HFFc6 (cell line): Measurements from ENCODE around the gene MYO15A. TPM values are rescaled to one million over a fixed set of nuclear protein-coding genes. Genes with fewer than 3 reads are reported as not detected.
A peak's percentile ranks its signal among the peaks of the same experiment; 100 is the strongest.

Source experiments
- DNase-seq: peaks from one replicate; pipeline ENCODE4 v3.0.0-alpha.2; 2018
- H3K27ac Mint-ChIP-seq: 2 replicates; pipeline ENCODE4 v1.8.0; 2020; ENCODE audit warnings: mild to moderate bottlenecking, mixed read lengths
- H3K27me3 Mint-ChIP-seq: 2 replicates; pipeline ENCODE4 v1.8.0; 2021; ENCODE audit warnings: mild to moderate bottlenecking, moderate library complexity, mixed read lengths; ENCODE audit not compliant: insufficient read depth
- H3K36me3 Mint-ChIP-seq: 2 replicates; pipeline ENCODE4 v1.8.0; 2021; ENCODE audit warnings: low read depth, mixed read lengths
- H3K4me1 Mint-ChIP-seq: 2 replicates; pipeline ENCODE4 v1.8.0; 2020; ENCODE audit warnings: low read depth, mixed read lengths
- H3K4me3 Mint-ChIP-seq: 2 replicates; pipeline ENCODE4 v1.8.0; 2020; ENCODE audit warnings: mild to moderate bottlenecking, moderate library complexity, mixed read lengths
- H3K9me3 Mint-ChIP-seq: 2 replicates; pipeline ENCODE4 v1.8.0; 2020; ENCODE audit warnings: mild to moderate bottlenecking, mixed read lengths
- CTCF ChIP-seq: fragments of 200-600 bp; sonication (generic); IDR thresholded peaks from 2 replicates; pipeline ENCODE4 v1.5.0; 2021; ENCODE audit warnings: antibody characterized with exemption, mild to moderate bottlenecking
- total RNA-seq, 6 experiments: library from RNA; stranded (reverse); fragmentation: NEBNext Ultra II Directional; extraction: Animal tissue kit (Norgen Biotek cat#: 25700); gene quantifications; 2 replicates in 1 of 6; 3 replicates in 5 of 6; pipeline ENCODE4 v1.2.3, GENCODE V29; 2021

The MYO15A gene
- total RNA-seq, 6 experiments from 2014 or later, result 0.12 to 0.20 (median 0.16) TPM; not detected in 2

GRCh38 chr17:18177722-18178121 is 69.2 kb downstream of the MYO15A start:
- TF ChIP-seq CTCF, result no peak
- peaks cover 3% of the 10 kb centered on the region for H3K27me3 Mint-ChIP-seq
- no peak for DNase-seq
- no peak overlapping the region for H3K27ac Mint-ChIP-seq
- peaks cover 13% of the 10 kb centered on the region for H3K4me1 Mint-ChIP-seq
- H3K36me3 Mint-ChIP-seq, result no peaks in the 10 kb centered on the region
- H3K4me3 Mint-ChIP-seq, result no peak overlapping the region
- H3K9me3 Mint-ChIP-seq, result no peaks in the 10 kb centered on the region

- peaks cover 13% of the 10 kb centered on the region for H3K4me1 Mint-ChIP-seq
- H3K9me3 Mint-ChIP-seq, result no peaks in the 10 kb centered on the region
- DNase-seq, result no peak
- no peak overlapping the region for H3K27ac Mint-ChIP-seq
- no peak overlapping the region for H3K4me3 Mint-ChIP-seq
- no peaks in the 10 kb centered on the region for H3K36me3 Mint-ChIP-seq
- H3K27me3 Mint-ChIP-seq, result peaks cover 3% of the 10 kb centered on the region
- TF ChIP-seq CTCF, result no peak
Observed at GRCh38 chr17:18179196-18179595, 70.6 kb downstream of the MYO15A start.

GRCh38 chr17:18179804-18180203 is 71.2 kb downstream of the MYO15A start:
- Mint-ChIP-seq H3K9me3 (no peaks in the 10 kb centered on the region), H3K36me3 (peaks cover 2% of the 10 kb centered on the region), H3K4me3 (no peak overlapping the region), H3K27ac (no peak overlapping the region), H3K4me1 (peaks cover 15% of the 10 kb centered on the region), H3K27me3 (peaks cover 3% of the 10 kb centered on the region)
- no peak for DNase-seq
- no peak for TF ChIP-seq CTCF

GRCh38 chr17:18181358-18181757 is 72.8 kb downstream of the MYO15A start:
- H3K27me3 Mint-ChIP-seq, result no peaks in the 10 kb centered on the region; the same call in none of the 2 replicates
- TF ChIP-seq CTCF, result no peak
- no peaks in the 10 kb centered on the region for H3K9me3 Mint-ChIP-seq
- no peak for DNase-seq
- peak overlapping the region; percentile 38 for H3K27ac Mint-ChIP-seq
- H3K36me3 Mint-ChIP-seq, result peaks cover 17% of the 10 kb centered on the region
- H3K4me3 Mint-ChIP-seq, result no peak overlapping the region
- H3K4me1 Mint-ChIP-seq, result peaks cover 30% of the 10 kb centered on the region

GRCh38 chr17:18182110-18182977 is 73.8 kb downstream of the MYO15A start:
- Mint-ChIP-seq H3K4me1 (peaks cover 40% of the 10 kb centered on the region), H3K36me3 (peaks cover 18% of the 10 kb centered on the region), H3K27me3 (no peaks in the 10 kb centered on the region; the same call in none of the 2 replicates), H3K9me3 (no peaks in the 10 kb centered on the region), H3K4me3 (peak overlapping the region; percentile 92), H3K27ac (peak overlapping the region; percentile 98)
- no peak for TF ChIP-seq CTCF
- no peak for DNase-seq
